ENCODE measurements around the gene MPND. TPM values are rescaled to one million over a fixed set of nuclear protein-coding genes. Genes with fewer than 3 reads are reported as not detected.

The MPND gene
- total RNA-seq, 1 experiment from 2014 or later, result 24.3 TPM

DNA sequence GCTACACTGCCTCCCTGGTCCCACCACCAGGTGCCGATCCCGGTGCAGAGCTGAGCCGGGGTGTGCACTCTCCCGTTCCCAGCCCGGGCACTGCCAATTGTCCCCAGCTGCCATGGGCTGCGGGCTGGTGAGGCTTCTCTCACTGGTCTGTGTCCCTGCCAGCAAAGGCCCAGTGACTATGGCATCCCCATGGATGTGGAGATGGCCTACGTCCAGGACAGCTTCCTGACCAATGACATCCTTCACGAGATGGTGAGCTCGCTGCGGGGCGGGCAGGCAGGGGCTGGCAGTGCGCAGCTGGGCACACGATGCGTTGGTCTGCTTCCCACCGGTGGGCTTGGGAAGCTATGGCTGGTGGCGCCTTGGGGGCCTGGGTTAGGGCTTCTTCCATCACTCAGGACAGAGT is 14.6 kb downstream of the MPND start:
- Histone ChIP-seq H3K27me3 (ENCODE audit: insufficient read depth, low read length) (no peaks in the 10 kb centered on the region), H3K4me2 (ENCODE audit: low read length) (no peak overlapping the region), H3K9me3 (ENCODE audit: control insufficient read depth in 1 of 2, insufficient read depth in 1 of 2, low read depth in 1 of 2, low read length in 2 of 2) (no peaks in the 10 kb centered on the region), H3K79me2 (ENCODE audit: insufficient read depth, low read length) (no peaks in the 10 kb centered on the region), H3K4me1 (ENCODE audit: control insufficient read depth in 1 of 2, insufficient read depth in 2 of 2, low read length in 2 of 2) (peaks cover 6 to 22% of the 10 kb centered on the region in 2 experiments; a peak in 3 of 4 replicates), H4K20me1 (ENCODE audit: insufficient read depth) (no peaks in the 10 kb centered on the region), H3K4me3 (replicated peaks in 1 of 2; ENCODE audit: low read depth in 1 of 2, low read length in 2 of 2) (no peak overlapping the region), H3K27ac (ENCODE audit: low read depth, low read length) (no peak overlapping the region), H3K9ac (ENCODE audit: low read length) (no peak overlapping the region), H2AFZ (ENCODE audit: low read depth, low read length, poor library complexity, severe bottlenecking) (no peak overlapping the region), H3K9me2 (ENCODE audit: insufficient read depth) (no peaks in the 10 kb centered on the region), H3K36me3 (ENCODE audit: control insufficient read depth in 1 of 2, insufficient read depth in 2 of 2, low read length in 2 of 2) (peaks cover 8 to 15% of the 10 kb centered on the region in 2 experiments)
- TF ChIP-seq, protein P1, sequence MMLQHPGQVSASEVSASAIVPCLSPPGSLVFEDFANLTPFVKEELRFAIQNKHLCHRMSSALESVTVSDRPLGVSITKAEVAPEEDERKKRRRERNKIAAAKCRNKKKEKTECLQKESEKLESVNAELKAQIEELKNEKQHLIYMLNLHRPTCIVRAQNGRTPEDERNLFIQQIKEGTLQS (IDR thresholded peaks at IDR 0.05), result no peak
- TF ChIP-seq CEBPB (IDR thresholded peaks at IDR 0.05; ENCODE audit: low read depth) (no peak), TCF7L2 (IDR thresholded peaks at IDR 0.05; ENCODE audit: borderline replicate concordance, extremely low read depth, insufficient read depth, insufficient read length) (no peak), POLR2AphosphoS5 (IDR thresholded peaks at IDR 0.05; ENCODE audit: low read depth, low read length) (no peak), ZFX (IDR thresholded peaks at IDR 0.05) (no peak), SRF (IDR thresholded peaks at IDR 0.05; ENCODE audit: low read depth) (no peak), EZH2 (IDR thresholded peaks at IDR 0.05) (no peak), SP1 (IDR thresholded peaks at IDR 0.05; ENCODE audit: low read depth) (no peak)
- TF ChIP-seq, protein P2, sequence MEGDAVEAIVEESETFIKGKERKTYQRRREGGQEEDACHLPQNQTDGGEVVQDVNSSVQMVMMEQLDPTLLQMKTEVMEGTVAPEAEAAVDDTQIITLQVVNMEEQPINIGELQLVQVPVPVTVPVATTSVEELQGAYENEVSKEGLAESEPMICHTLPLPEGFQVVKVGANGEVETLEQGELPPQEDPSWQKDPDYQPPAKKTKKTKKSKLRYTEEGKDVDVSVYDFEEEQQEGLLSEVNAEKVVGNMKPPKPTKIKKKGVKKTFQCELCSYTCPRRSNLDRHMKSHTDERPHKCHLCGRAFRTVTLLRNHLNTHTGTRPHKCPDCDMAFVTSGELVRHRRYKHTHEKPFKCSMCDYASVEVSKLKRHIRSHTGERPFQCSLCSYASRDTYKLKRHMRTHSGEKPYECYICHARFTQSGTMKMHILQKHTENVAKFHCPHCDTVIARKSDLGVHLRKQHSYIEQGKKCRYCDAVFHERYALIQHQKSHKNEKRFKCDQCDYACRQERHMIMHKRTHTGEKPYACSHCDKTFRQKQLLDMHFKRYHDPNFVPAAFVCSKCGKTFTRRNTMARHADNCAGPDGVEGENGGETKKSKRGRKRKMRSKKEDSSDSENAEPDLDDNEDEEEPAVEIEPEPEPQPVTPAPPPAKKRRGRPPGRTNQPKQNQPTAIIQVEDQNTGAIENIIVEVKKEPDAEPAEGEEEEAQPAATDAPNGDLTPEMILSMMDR (IDR thresholded peaks at IDR 0.05 in 2 of 3, conservative IDR thresholded peaks at IDR 0.05 in 1 of 3; ENCODE audit: borderline replicate concordance in 1 of 3, insufficient read depth in 1 of 3, low read depth in 2 of 3, low read length in 2 of 3), result no peak
- TF ChIP-seq, protein P3, sequence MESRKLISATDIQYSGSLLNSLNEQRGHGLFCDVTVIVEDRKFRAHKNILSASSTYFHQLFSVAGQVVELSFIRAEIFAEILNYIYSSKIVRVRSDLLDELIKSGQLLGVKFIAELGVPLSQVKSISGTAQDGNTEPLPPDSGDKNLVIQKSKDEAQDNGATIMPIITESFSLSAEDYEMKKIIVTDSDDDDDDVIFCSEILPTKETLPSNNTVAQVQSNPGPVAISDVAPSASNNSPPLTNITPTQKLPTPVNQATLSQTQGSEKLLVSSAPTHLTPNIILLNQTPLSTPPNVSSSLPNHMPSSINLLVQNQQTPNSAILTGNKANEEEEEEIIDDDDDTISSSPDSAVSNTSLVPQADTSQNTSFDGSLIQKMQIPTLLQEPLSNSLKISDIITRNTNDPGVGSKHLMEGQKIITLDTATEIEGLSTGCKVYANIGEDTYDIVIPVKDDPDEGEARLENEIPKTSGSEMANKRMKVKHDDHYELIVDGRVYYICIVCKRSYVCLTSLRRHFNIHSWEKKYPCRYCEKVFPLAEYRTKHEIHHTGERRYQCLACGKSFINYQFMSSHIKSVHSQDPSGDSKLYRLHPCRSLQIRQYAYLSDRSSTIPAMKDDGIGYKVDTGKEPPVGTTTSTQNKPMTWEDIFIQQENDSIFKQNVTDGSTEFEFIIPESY (IDR thresholded peaks at IDR 0.05; ENCODE audit: extremely low read depth, insufficient replicate concordance, low read length), result no peak
- TF ChIP-seq, protein P4, sequence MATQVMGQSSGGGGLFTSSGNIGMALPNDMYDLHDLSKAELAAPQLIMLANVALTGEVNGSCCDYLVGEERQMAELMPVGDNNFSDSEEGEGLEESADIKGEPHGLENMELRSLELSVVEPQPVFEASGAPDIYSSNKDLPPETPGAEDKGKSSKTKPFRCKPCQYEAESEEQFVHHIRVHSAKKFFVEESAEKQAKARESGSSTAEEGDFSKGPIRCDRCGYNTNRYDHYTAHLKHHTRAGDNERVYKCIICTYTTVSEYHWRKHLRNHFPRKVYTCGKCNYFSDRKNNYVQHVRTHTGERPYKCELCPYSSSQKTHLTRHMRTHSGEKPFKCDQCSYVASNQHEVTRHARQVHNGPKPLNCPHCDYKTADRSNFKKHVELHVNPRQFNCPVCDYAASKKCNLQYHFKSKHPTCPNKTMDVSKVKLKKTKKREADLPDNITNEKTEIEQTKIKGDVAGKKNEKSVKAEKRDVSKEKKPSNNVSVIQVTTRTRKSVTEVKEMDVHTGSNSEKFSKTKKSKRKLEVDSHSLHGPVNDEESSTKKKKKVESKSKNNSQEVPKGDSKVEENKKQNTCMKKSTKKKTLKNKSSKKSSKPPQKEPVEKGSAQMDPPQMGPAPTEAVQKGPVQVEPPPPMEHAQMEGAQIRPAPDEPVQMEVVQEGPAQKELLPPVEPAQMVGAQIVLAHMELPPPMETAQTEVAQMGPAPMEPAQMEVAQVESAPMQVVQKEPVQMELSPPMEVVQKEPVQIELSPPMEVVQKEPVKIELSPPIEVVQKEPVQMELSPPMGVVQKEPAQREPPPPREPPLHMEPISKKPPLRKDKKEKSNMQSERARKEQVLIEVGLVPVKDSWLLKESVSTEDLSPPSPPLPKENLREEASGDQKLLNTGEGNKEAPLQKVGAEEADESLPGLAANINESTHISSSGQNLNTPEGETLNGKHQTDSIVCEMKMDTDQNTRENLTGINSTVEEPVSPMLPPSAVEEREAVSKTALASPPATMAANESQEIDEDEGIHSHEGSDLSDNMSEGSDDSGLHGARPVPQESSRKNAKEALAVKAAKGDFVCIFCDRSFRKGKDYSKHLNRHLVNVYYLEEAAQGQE (IDR thresholded peaks at IDR 0.05; ENCODE audit: low read depth), result no peak
- no TSS peak for BruUV-seq (replicated peaks)
- CTCF ChIA-PET, result interaction anchor here (1.3 kb wide), 1 partner anchor 91 kb away, joined by 5 read pairs; no protein-coding TSS in a partner anchor
- RAD21 ChIA-PET (ENCODE audit: low non-redundant PET in 1 of 2, low total read pairs in 2 of 2, uncharacterized antibody in 2 of 2, unreplicated experiment in 2 of 2), result no interaction called here
- no peak for ATAC-seq
- DNase-seq (ENCODE audit: low read depth, low spot score), result no peak
- POLR2A ChIA-PET, result no interaction called here
- intact Hi-C loops (cut with micrococcal nuclease), result no loop called here
